Neural progenitor cell (in vitro differentiated cells): ENCODE results near the gene TEX12. TPM values are rescaled to one million over a fixed set of nuclear protein-coding genes. Genes with fewer than 3 reads are reported as not detected.
"Not testable (repeated sequence)": the region's sequence is repeated elsewhere in the genome, so short reads cannot be mapped to it uniquely, and the experiment has no call there.

Source experiments
- DNase-seq: peaks from one replicate; pipeline ENCODE4 v3.0.0-alpha.2; 2016; ENCODE audit warnings: low spot score
- H2AFZ ChIP-seq: fragments of 200-600 bp; sonication (generic); replicated peaks from 2 replicates; pipeline ENCODE4 v1.6.1; 2016; ENCODE audit warnings: antibody characterized with exemption
- H3F3A ChIP-seq: fragments of 200-600 bp; sonication (generic); 2 replicates; pipeline ENCODE4 v1.6.1; 2016; ENCODE audit warnings: antibody characterized with exemption, low read depth
- H3K27ac ChIP-seq: fragments of 200-600 bp; sonication (generic); 2 replicates; pipeline ENCODE4 v1.5.1; 2016; ENCODE audit warnings: mild to moderate bottlenecking
- H3K27me3 ChIP-seq: fragments of 200-600 bp; sonication (generic); 2 replicates; pipeline ENCODE4 v1.6.1; 2016; ENCODE audit warnings: mild to moderate bottlenecking, moderate library complexity
- H3K36me3 ChIP-seq: fragments of 200-600 bp; sonication (generic); 2 replicates; pipeline ENCODE4 v1.5.1; 2016
- H3K4me1 ChIP-seq: fragments of 200-600 bp; sonication (generic); 2 replicates; pipeline ENCODE4 v1.6.1; 2016; ENCODE audit warnings: mixed run types
- H3K4me2 ChIP-seq: fragments of 200-600 bp; sonication (generic); 2 replicates; pipeline ENCODE4 v1.6.1; 2016
- H3K4me3 ChIP-seq: fragments of 200-600 bp; sonication (generic); 2 replicates; pipeline ENCODE4 v1.5.1; 2016
- H3K79me2 ChIP-seq: fragments of 200-600 bp; sonication (generic); 2 replicates; pipeline ENCODE4 v1.6.1; 2016; ENCODE audit warnings: low read depth
- H3K9ac ChIP-seq: fragments of 200-600 bp; sonication (generic); 2 replicates; pipeline ENCODE4 v1.6.1; 2016
- H3K9me3 ChIP-seq: fragments of 200-600 bp; sonication (generic); 2 replicates; pipeline ENCODE4 v1.5.1; 2016; ENCODE audit warnings: low read depth
- H4K20me1 ChIP-seq: fragments of 200-600 bp; sonication (generic); 2 replicates; pipeline ENCODE4 v1.6.1; 2016; ENCODE audit warnings: low read depth
- H3K27ac Mint-ChIP-seq: 3 replicates; pipeline ENCODE4 v1.8.0; 2021; ENCODE audit warnings: mixed read lengths
- H3K27me3 Mint-ChIP-seq: 2 replicates; pipeline ENCODE4 v1.8.0; 2022; ENCODE audit warnings: low read depth, mild to moderate bottlenecking, inconsistent platforms, moderate library complexity, mixed read lengths; ENCODE audit not compliant: insufficient read depth
- H3K36me3 Mint-ChIP-seq: 3 replicates; pipeline ENCODE4 v1.8.0; 2021; ENCODE audit warnings: mixed read lengths
- H3K4me1 Mint-ChIP-seq: 3 replicates; pipeline ENCODE4 v1.8.0; 2021; ENCODE audit warnings: mixed read lengths
- H3K4me3 Mint-ChIP-seq: 3 replicates; pipeline ENCODE4 v1.8.0; 2021; ENCODE audit warnings: mild to moderate bottlenecking, moderate library complexity, mixed read lengths
- H3K9me3 Mint-ChIP-seq: 3 replicates; pipeline ENCODE4 v1.8.0; 2020; ENCODE audit warnings: mixed read lengths
- CTCF ChIP-seq: fragments of 200-600 bp; sonication (generic); IDR thresholded peaks from 2 replicates; pipeline ENCODE4 v1.5.1; 2017; ENCODE audit warnings: antibody characterized with exemption, mild to moderate bottlenecking
- EZH2 ChIP-seq: fragments of 200-600 bp; sonication (generic); IDR thresholded peaks from 2 replicates; pipeline ENCODE4 v1.6.1; 2017; ENCODE audit warnings: antibody characterized with exemption, mild to moderate bottlenecking, moderate library complexity
- EZH2phosphoT487 ChIP-seq: fragments of 200-600 bp; sonication (generic); IDR thresholded peaks from 2 replicates; pipeline ENCODE4 v1.6.1; 2017; ENCODE audit warnings: antibody characterized with exemption
- total RNA-seq: library from RNA; depleted of rRNA; stranded (reverse); fragments of >200 nt; gene quantifications from 2 replicates; pipeline ENCODE4 v1.2.3, GENCODE V29; 2015; ENCODE audit warnings: low replicate concordance

Gene TEX12
- total RNA-seq, 1 donor from 2014 or later, result 0.51 TPM

GRCh38 chr11:112182867-112183266 is 15.7 kb downstream of the TEX12 start:
- Mint-ChIP-seq H3K9me3 (peaks cover 4% of the 10 kb centered on the region), H3K36me3 (no peaks in the 10 kb centered on the region), H3K27ac (no peak overlapping the region), H3K4me1 (no peaks in the 10 kb centered on the region), H3K4me3 (no peak overlapping the region), H3K27me3 (no peaks in the 10 kb centered on the region)
- Histone ChIP-seq H3K27ac (no peak overlapping the region), H3K4me3 (no peak overlapping the region), H3K9me3 (no peaks in the 10 kb centered on the region), H4K20me1 (no peaks in the 10 kb centered on the region), H3F3A (no peaks in the 10 kb centered on the region), H3K4me2 (no peak overlapping the region), H3K4me1 (no peaks in the 10 kb centered on the region), H3K9ac (no peak overlapping the region), H2AFZ (no peak overlapping the region), H3K36me3 (no peaks in the 10 kb centered on the region), H3K79me2 (no peaks in the 10 kb centered on the region), H3K27me3 (peaks cover 18% of the 10 kb centered on the region)
- no peak for DNase-seq
- TF ChIP-seq EZH2phosphoT487 (no peak), EZH2 (no peak), CTCF (no peak)

- Mint-ChIP-seq H3K9me3 (peaks cover 3% of the 10 kb centered on the region), H3K4me3 (no peak overlapping the region), H3K27ac (no peak overlapping the region), H3K27me3 (no peaks in the 10 kb centered on the region), H3K36me3 (no peaks in the 10 kb centered on the region), H3K4me1 (no peaks in the 10 kb centered on the region)
- no peaks in the 10 kb centered on the region for H3F3A ChIP-seq
- H2AFZ ChIP-seq, result no peak overlapping the region
- no peaks in the 10 kb centered on the region for H3K27me3 ChIP-seq
- no peak overlapping the region for H3K9ac ChIP-seq
- no peaks in the 10 kb centered on the region for H3K9me3 ChIP-seq
- H3K79me2 ChIP-seq, result no peaks in the 10 kb centered on the region
- H3K4me2 ChIP-seq, result no peak overlapping the region
- H3K4me3 ChIP-seq, result no peak overlapping the region
- TF ChIP-seq CTCF, result no peak
- TF ChIP-seq EZH2phosphoT487, result no peak
- TF ChIP-seq EZH2, result no peak
- no peak for DNase-seq
- H3K36me3 ChIP-seq, result no peaks in the 10 kb centered on the region
- H4K20me1 ChIP-seq, result no peaks in the 10 kb centered on the region
- H3K4me1 ChIP-seq, result no peaks in the 10 kb centered on the region
- no peak overlapping the region for H3K27ac ChIP-seq
Observed at GRCh38 chr11:112185883-112186282, 18.7 kb downstream of the TEX12 start.

DNA sequence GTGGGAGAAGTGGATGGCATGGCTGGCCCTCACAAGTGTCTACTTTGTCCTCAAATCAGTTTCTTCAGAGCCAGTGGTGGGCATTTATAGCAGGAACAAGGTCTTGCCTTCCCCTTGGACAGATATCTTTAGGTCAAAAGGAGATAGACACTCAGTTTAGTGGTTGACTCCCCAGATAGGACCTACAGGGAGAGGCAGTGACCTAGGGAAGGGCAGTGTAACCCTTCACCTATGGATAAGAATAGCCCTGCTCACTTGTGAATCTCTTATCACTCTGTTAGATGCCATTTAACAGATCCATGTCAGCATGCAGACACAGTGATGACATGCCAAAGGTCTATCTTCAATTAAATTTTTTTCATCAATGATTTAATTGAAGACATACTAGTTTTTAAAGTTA is 19.1 kb downstream of the TEX12 start:
- Histone ChIP-seq H3K9ac (no peak overlapping the region), H3K27ac (no peak overlapping the region), H3K79me2 (no peaks in the 10 kb centered on the region), H3K4me3 (no peak overlapping the region), H3K4me2 (no peak overlapping the region), H3K9me3 (no peaks in the 10 kb centered on the region), H4K20me1 (no peaks in the 10 kb centered on the region), H2AFZ (no peak overlapping the region), H3K36me3 (no peaks in the 10 kb centered on the region), H3K4me1 (no peaks in the 10 kb centered on the region), H3F3A (no peaks in the 10 kb centered on the region), H3K27me3 (no peaks in the 10 kb centered on the region)
- H3K4me3 Mint-ChIP-seq, result no peak overlapping the region
- H3K36me3 Mint-ChIP-seq, result no peaks in the 10 kb centered on the region
- peaks cover 2% of the 10 kb centered on the region for H3K9me3 Mint-ChIP-seq
- TF ChIP-seq EZH2 (no peak), EZH2phosphoT487 (no peak), CTCF (no peak)
- no peak overlapping the region for H3K27ac Mint-ChIP-seq
- no peaks in the 10 kb centered on the region for H3K27me3 Mint-ChIP-seq
- DNase-seq, result no peak
- H3K4me1 Mint-ChIP-seq, result no peaks in the 10 kb centered on the region

GRCh38 chr11:112195113-112195512 is 27.9 kb downstream of the TEX12 start:
- not testable (repeated sequence) for H3F3A ChIP-seq, H3K27me3 Mint-ChIP-seq, H3K4me1 ChIP-seq, H3K9me3 ChIP-seq, H3K4me3 Mint-ChIP-seq, H3K9ac ChIP-seq, H3K4me3 ChIP-seq, DNase-seq, H3K36me3 ChIP-seq, H3K4me2 ChIP-seq, H4K20me1 ChIP-seq, H3K79me2 ChIP-seq, H3K27ac ChIP-seq, H3K4me1 Mint-ChIP-seq, H3K9me3 Mint-ChIP-seq, H3K27ac Mint-ChIP-seq, H2AFZ ChIP-seq, H3K36me3 Mint-ChIP-seq
- peaks cover 27% of the 10 kb centered on the region for H3K27me3 ChIP-seq
